Right lung (tissue), 5 donors: Measurements from ENCODE around the gene OR1S1. TPM values are rescaled to one million over a fixed set of nuclear protein-coding genes. Genes with fewer than 3 reads are reported as not detected.

Source experiments
- polyA plus RNA-seq, 5 donors: library from polyadenylated mRNA; unstranded; fragments of 120-200 nt; gene quantifications; one replicate each; pipeline versions ENCODE4 v1.2.1 to v1.2.3, GENCODE V29; 2013; ENCODE audit warnings: inconsistent platforms in 1 of 5, low replicate concordance in 1 of 5; ENCODE audit not compliant: insufficient read length in 5 of 5, insufficient read depth in 1 of 5

The OR1S1 gene
- polyA plus RNA-seq, 5 donors = not detected

Other genes with a start within 250 kb of the OR1S1 start
- not detected for gene OR9Q1, start 188.8 kb upstream of the OR1S1 start, polyA plus RNA-seq
- not detected for gene OR6Q1, start 181.8 kb upstream of the OR1S1 start, polyA plus RNA-seq
- gene OR9I1, start 87.2 kb upstream of the OR1S1 start, polyA plus RNA-seq = not detected
- gene OR9Q2, start 23.6 kb upstream of the OR1S1 start, polyA plus RNA-seq = not detected
- not detected for gene OR1S2, start 8.6 kb upstream of the OR1S1 start, polyA plus RNA-seq
- under 1 TPM in 1 of 5 donors, not detected in 4; 0.30 TPM for gene OR10Q1, start 16.2 kb downstream of the OR1S1 start, polyA plus RNA-seq
- not detected for gene OR10W1, start 55.5 kb downstream of the OR1S1 start, polyA plus RNA-seq
- not detected for gene OR5B17, start 146.3 kb downstream of the OR1S1 start, polyA plus RNA-seq
- gene OR5B3, start 194.2 kb downstream of the OR1S1 start, polyA plus RNA-seq = not detected
- not detected for gene OR5B2, start 215.4 kb downstream of the OR1S1 start, polyA plus RNA-seq
- not detected for gene OR5B12, start 229.5 kb downstream of the OR1S1 start, polyA plus RNA-seq